Tibial artery (tissue), 4 donors: ENCODE data around the gene HMCN2.
A peak's percentile ranks its signal among the peaks of the same experiment; 100 is the strongest.

ENCODE experiments used
- DNase-seq, 2 donors: peaks; one replicate each; pipeline ENCODE4 v3.0.0-alpha.2; 2019
- H3K27ac ChIP-seq, 2 donors: fragments of 200-600 bp; sonication (generic) in 1 of 2; 1 replicate in 1 of 2; 2 replicates in 1 of 2; pipeline ENCODE4 v1.5.1; 2018 to 2019; ENCODE audit warnings: mild to moderate bottlenecking in 1 of 2
- H3K27me3 ChIP-seq, 2 donors: fragments of 200-600 bp; sonication (generic) in 1 of 2; one replicate each; pipeline versions ENCODE4 v1.5.1 to v1.6.0; 2016 to 2019
- H3K36me3 ChIP-seq, 3 donors: fragments of 200-600 bp; sonication (generic) in 2 of 3; one replicate each; pipeline ENCODE4 v1.5.1; 2016 to 2019; ENCODE audit warnings: mild to moderate bottlenecking in 2 of 3
- H3K4me1 ChIP-seq, 4 donors: fragments of 200-600 bp; sonication (generic) in 2 of 4; 1 replicate in 3 of 4; 2 replicates in 1 of 4; pipeline ENCODE4 v1.5.1; 2016 to 2019
- H3K4me3 ChIP-seq, 2 donors: fragments of 200-600 bp; sonication (generic) in 1 of 2; 1 replicate in 1 of 2; 2 replicates in 1 of 2; pipeline ENCODE4 v1.5.1; 2018 to 2019; ENCODE audit warnings: mild to moderate bottlenecking in 2 of 2
- H3K9me3 ChIP-seq, 3 donors: fragments of 200-600 bp; sonication (generic) in 1 of 3; one replicate each; pipeline ENCODE4 v1.5.1; 2016 to 2019
- intact Hi-C: fragments of 100-400 bp; cut with DNase I; formaldehyde crosslinking; loops from one replicate; pipeline ENCODE4 v1.15.0; 2023; ENCODE audit warnings: low total_unique reads
- TF ChIP-seq, protein P1 (sequence below), 2 experiments: fragments of 200-600 bp in 1 of 2; fragments of 450-650 bp in 1 of 2; IDR thresholded peaks; one replicate each; pipeline ENCODE4 v1.5.1; 2017 to 2019; ENCODE audit warnings: antibody characterized with exemption in 2 of 2, mild to moderate bottlenecking in 1 of 2, moderate library complexity in 1 of 2

HMCN2 gene

DNA sequence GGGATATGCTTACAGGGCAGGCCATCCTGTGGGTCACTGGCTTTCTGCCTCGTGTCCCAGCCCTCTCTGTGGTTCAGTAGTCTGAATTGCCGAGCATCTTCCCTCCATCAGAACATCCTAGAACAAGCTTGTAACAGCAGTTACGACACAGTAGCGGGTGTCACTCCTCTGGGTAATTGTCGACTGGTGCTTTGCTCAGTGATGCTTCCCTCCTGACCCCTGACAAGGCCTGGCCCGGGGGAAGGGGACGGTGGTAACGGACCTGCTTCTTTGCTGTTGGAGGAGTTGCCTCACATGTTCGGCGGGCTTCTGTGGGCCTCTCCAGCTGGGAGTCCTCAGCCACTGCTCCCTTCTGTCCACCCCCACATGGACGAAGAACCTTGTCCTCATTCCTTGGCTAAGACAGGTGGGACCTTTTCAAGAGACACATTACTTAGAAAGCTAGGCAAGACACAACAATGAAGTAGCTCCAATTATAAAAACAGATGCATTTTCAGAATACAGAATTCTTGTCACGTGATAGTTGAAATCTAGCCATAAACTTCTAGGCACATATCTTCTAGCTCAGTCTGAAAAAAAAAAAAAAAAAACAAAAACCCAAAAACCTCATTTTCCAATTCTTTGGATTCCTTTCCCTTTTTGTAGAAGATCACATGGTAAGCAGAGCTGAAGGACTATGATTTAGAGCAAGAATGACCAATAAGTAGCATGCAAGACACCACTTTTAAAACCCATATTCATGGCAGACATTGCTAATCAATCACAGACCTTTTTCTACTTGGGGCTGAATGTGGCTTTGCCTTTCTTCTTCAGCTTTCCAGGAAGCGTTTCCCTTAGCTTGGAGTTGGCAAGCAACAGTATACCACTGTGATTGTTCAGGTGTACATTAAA, 25.0 kb downstream of the HMCN2 start:
- peak overlapping the region; percentile 12 to 32 for H3K27ac ChIP-seq
- peaks cover 0 to 9% (median 1%) of the 10 kb centered on the region in 4 donors for H3K4me1 ChIP-seq
- DNase-seq = peak; percentile 43 to 65
- H3K36me3 ChIP-seq = no peaks in the 10 kb centered on the region
- H3K9me3 ChIP-seq = no peaks in the 10 kb centered on the region
- TF ChIP-seq, protein P1, sequence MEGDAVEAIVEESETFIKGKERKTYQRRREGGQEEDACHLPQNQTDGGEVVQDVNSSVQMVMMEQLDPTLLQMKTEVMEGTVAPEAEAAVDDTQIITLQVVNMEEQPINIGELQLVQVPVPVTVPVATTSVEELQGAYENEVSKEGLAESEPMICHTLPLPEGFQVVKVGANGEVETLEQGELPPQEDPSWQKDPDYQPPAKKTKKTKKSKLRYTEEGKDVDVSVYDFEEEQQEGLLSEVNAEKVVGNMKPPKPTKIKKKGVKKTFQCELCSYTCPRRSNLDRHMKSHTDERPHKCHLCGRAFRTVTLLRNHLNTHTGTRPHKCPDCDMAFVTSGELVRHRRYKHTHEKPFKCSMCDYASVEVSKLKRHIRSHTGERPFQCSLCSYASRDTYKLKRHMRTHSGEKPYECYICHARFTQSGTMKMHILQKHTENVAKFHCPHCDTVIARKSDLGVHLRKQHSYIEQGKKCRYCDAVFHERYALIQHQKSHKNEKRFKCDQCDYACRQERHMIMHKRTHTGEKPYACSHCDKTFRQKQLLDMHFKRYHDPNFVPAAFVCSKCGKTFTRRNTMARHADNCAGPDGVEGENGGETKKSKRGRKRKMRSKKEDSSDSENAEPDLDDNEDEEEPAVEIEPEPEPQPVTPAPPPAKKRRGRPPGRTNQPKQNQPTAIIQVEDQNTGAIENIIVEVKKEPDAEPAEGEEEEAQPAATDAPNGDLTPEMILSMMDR (IDR thresholded peaks at IDR 0.05) = no peak
- H3K4me3 ChIP-seq = no peak overlapping the region
- H3K27me3 ChIP-seq = peaks cover 0 to 64% of the 10 kb centered on the region in 2 donors
- intact Hi-C loops = no loop called here

DNA sequence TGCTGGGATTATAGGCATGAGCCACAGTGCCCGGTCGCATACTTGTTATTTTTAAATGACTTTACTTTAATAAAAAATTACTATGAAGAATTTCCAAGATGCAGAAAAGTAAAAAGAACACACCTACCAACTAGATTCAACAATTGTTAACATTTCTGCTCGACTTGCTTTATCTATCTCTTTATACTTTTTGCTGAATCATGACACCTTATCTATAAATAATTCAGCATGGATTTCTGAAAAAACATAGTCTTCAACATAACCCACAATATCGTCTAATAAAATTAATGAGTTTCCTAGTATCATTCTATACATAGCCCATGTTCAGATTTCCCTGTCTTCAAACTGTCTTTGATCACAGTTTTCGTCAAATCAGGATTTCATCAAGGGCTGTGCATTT, 25.9 kb downstream of the HMCN2 start:
- intact Hi-C loops = no loop called here

GRCh38 chr9:130292106-130292505, 26.5 kb downstream of the HMCN2 start:
- Histone ChIP-seq H3K27me3 (peaks cover 0 to 54% of the 10 kb centered on the region in 2 donors), H3K4me1 (peaks cover 0 to 15% (median 4%) of the 10 kb centered on the region in 4 donors), H3K36me3 (no peaks in the 10 kb centered on the region), H3K9me3 (no peaks in the 10 kb centered on the region), H3K27ac (no peak overlapping the region), H3K4me3 (no peak overlapping the region)
- TF ChIP-seq, protein P1 (IDR thresholded peaks at IDR 0.05) = no peak
- intact Hi-C loops = no loop called here
- peak in 1 of 2 donors; percentile 71 for DNase-seq

More for the DNA sequence above, 25.9 kb downstream of the HMCN2 start:
- peak overlapping the region in 1 of 2 donors; percentile 32 for H3K27ac ChIP-seq
- TF ChIP-seq, protein P1 (IDR thresholded peaks at IDR 0.05) = no peak
- H3K27me3 ChIP-seq = peaks cover 0 to 58% of the 10 kb centered on the region in 2 donors
- H3K36me3 ChIP-seq = no peaks in the 10 kb centered on the region
- H3K4me3 ChIP-seq = no peak overlapping the region
- H3K4me1 ChIP-seq = peaks cover 0 to 9% (median 1%) of the 10 kb centered on the region in 4 donors
- no peaks in the 10 kb centered on the region for H3K9me3 ChIP-seq
- DNase-seq = no peak

- Histone ChIP-seq H3K27me3 (peaks cover 0 to 38% of the 10 kb centered on the region in 2 donors), H3K36me3 (no peaks in the 10 kb centered on the region), H3K4me3 (no peak overlapping the region), H3K4me1 (peaks cover 0 to 26% (median 4%) of the 10 kb centered on the region in 4 donors), H3K9me3 (no peaks in the 10 kb centered on the region), H3K27ac (no peak overlapping the region)
- intact Hi-C loops = no loop called here
- TF ChIP-seq, protein P1 (IDR thresholded peaks at IDR 0.05) = no peak
- no peak for DNase-seq
Measured at GRCh38 chr9:130294664-130295063, 29.1 kb downstream of the HMCN2 start.

GRCh38 chr9:130295431-130295830, 29.9 kb downstream of the HMCN2 start:
- peaks cover 0 to 24% (median 4%) of the 10 kb centered on the region in 4 donors for H3K4me1 ChIP-seq
- no peak overlapping the region for H3K4me3 ChIP-seq
- no peaks in the 10 kb centered on the region for H3K36me3 ChIP-seq
- peaks cover 0 to 30% of the 10 kb centered on the region in 2 donors for H3K27me3 ChIP-seq
- intact Hi-C loops = no loop called here
- TF ChIP-seq, protein P1 (IDR thresholded peaks at IDR 0.05) = no peak
- no peaks in the 10 kb centered on the region for H3K9me3 ChIP-seq
- H3K27ac ChIP-seq = no peak overlapping the region
- DNase-seq = no peak
